Muscle layer of colon (tissue), 2 donors: ENCODE results near the gene MIGA1.
A peak's percentile ranks its signal among the peaks of the same experiment; 100 is the strongest.
"Not testable (repeated sequence)": the region's sequence is repeated elsewhere in the genome, so short reads cannot be mapped to it uniquely, and the experiment has no call there.

ENCODE experiments used
- H3K27ac ChIP-seq: one replicate; pipeline ENCODE4 v1.7.0; 2013; ENCODE audit warnings: low read depth, mild to moderate bottlenecking, low read length, moderate library complexity
- H3K27me3 ChIP-seq, 2 donors: one replicate each; pipeline ENCODE4 v1.7.0; 2013; ENCODE audit warnings: low read length in 2 of 2, mild to moderate bottlenecking in 2 of 2; ENCODE audit not compliant: insufficient read depth in 2 of 2, control insufficient read depth in 1 of 2
- H3K36me3 ChIP-seq: one replicate; pipeline ENCODE4 v1.7.0; 2013; ENCODE audit warnings: mild to moderate bottlenecking, low read length; ENCODE audit not compliant: insufficient read depth
- H3K4me1 ChIP-seq: one replicate; pipeline ENCODE4 v1.7.0; 2013; ENCODE audit warnings: mild to moderate bottlenecking, low read length; ENCODE audit not compliant: insufficient read depth
- H3K4me3 ChIP-seq, 2 donors: one replicate each; pipeline ENCODE4 v1.7.0; 2013; ENCODE audit warnings: low read length in 2 of 2, low read depth in 1 of 2, mild to moderate bottlenecking in 1 of 2, moderate library complexity in 1 of 2
- H3K9ac ChIP-seq: one replicate; pipeline ENCODE4 v1.7.0; 2013; ENCODE audit warnings: low read length
- H3K9me3 ChIP-seq: one replicate; pipeline ENCODE4 v1.7.0; 2013; ENCODE audit warnings: mild to moderate bottlenecking, low read length
- donor health status: abdominal sarcoma.
- donor health status: Adenocarcinoma of cecum.

MIGA1 gene

GRCh38 chr1:77891200-77891599 is 111.8 kb downstream of the MIGA1 start:
- no peak overlapping the region for H3K9ac ChIP-seq
- H3K27me3 ChIP-seq, result no peaks in the 10 kb centered on the region
- no peak overlapping the region for H3K4me3 ChIP-seq
- H3K4me1 ChIP-seq, result peaks cover 4% of the 10 kb centered on the region
- H3K9me3 ChIP-seq, result no peaks in the 10 kb centered on the region
- H3K36me3 ChIP-seq, result no peaks in the 10 kb centered on the region
- no peak overlapping the region for H3K27ac ChIP-seq

- H3K27me3 ChIP-seq, result no peaks in the 10 kb centered on the region
- no peaks in the 10 kb centered on the region for H3K36me3 ChIP-seq
- H3K4me1 ChIP-seq, result peaks cover 17% of the 10 kb centered on the region
- no peak overlapping the region for H3K27ac ChIP-seq
- H3K9ac ChIP-seq, result no peak overlapping the region
- H3K9me3 ChIP-seq, result no peaks in the 10 kb centered on the region
- H3K4me3 ChIP-seq, result no peak overlapping the region
Measured at GRCh38 chr1:77899647-77900320, 120.3 kb downstream of the MIGA1 start.

- Histone ChIP-seq H3K4me3 (no peak overlapping the region), H3K27me3 (no peaks in the 10 kb centered on the region), H3K9ac (no peak overlapping the region), H3K9me3 (no peaks in the 10 kb centered on the region), H3K4me1 (peaks cover 17% of the 10 kb centered on the region), H3K36me3 (no peaks in the 10 kb centered on the region), H3K27ac (no peak overlapping the region)
Measured at GRCh38 chr1:77900687-77901293, 121.3 kb downstream of the MIGA1 start.

- H3K4me3 ChIP-seq, result no peak overlapping the region
- H3K27ac ChIP-seq, result no peak overlapping the region
- H3K36me3 ChIP-seq, result no peaks in the 10 kb centered on the region
- no peaks in the 10 kb centered on the region for H3K9me3 ChIP-seq
- no peak overlapping the region for H3K9ac ChIP-seq
- H3K4me1 ChIP-seq, result peaks cover 14% of the 10 kb centered on the region
- no peaks in the 10 kb centered on the region for H3K27me3 ChIP-seq
Measured at GRCh38 chr1:77905603-77906002, 126.2 kb downstream of the MIGA1 start.

GRCh38 chr1:77906019-77906545 is 126.6 kb downstream of the MIGA1 start:
- H3K36me3 ChIP-seq, result no peaks in the 10 kb centered on the region
- H3K4me3 ChIP-seq, result no peak overlapping the region
- H3K4me1 ChIP-seq, result peaks cover 10% of the 10 kb centered on the region
- no peaks in the 10 kb centered on the region for H3K9me3 ChIP-seq
- no peak overlapping the region for H3K27ac ChIP-seq
- no peaks in the 10 kb centered on the region for H3K27me3 ChIP-seq
- H3K9ac ChIP-seq, result no peak overlapping the region

GRCh38 chr1:77906624-77907023 is 127.2 kb downstream of the MIGA1 start:
- H3K36me3 ChIP-seq, result no peaks in the 10 kb centered on the region
- no peak overlapping the region for H3K9ac ChIP-seq
- no peak overlapping the region for H3K27ac ChIP-seq
- no peaks in the 10 kb centered on the region for H3K27me3 ChIP-seq
- H3K4me1 ChIP-seq, result peaks cover 7% of the 10 kb centered on the region
- no peaks in the 10 kb centered on the region for H3K9me3 ChIP-seq
- H3K4me3 ChIP-seq, result no peak overlapping the region

GRCh38 chr1:77910116-77910515 is 130.7 kb downstream of the MIGA1 start:
- no peaks in the 10 kb centered on the region for H3K27me3 ChIP-seq
- H3K27ac ChIP-seq, result no peak overlapping the region
- H3K9me3 ChIP-seq, result no peaks in the 10 kb centered on the region
- H3K4me3 ChIP-seq, result no peak overlapping the region
- peaks cover 6% of the 10 kb centered on the region for H3K4me1 ChIP-seq
- H3K36me3 ChIP-seq, result no peaks in the 10 kb centered on the region
- H3K9ac ChIP-seq, result no peak overlapping the region

GRCh38 chr1:77918918-77919317 is 139.5 kb downstream of the MIGA1 start:
- H3K4me3 ChIP-seq, H3K4me1 ChIP-seq, H3K27ac ChIP-seq, H3K9ac ChIP-seq, H3K27me3 ChIP-seq, H3K9me3 ChIP-seq: not testable (repeated sequence)
- H3K36me3 ChIP-seq, result peaks cover 35% of the 10 kb centered on the region

GRCh38 chr1:77925518-77925917 is 146.1 kb downstream of the MIGA1 start:
- no peak overlapping the region for H3K4me3 ChIP-seq
- H3K27ac ChIP-seq, result no peak overlapping the region
- H3K36me3 ChIP-seq, result peaks cover 60% of the 10 kb centered on the region
- no peaks in the 10 kb centered on the region for H3K4me1 ChIP-seq
- H3K9ac ChIP-seq, result no peak overlapping the region
- no peaks in the 10 kb centered on the region for H3K9me3 ChIP-seq
- no peaks in the 10 kb centered on the region for H3K27me3 ChIP-seq

- Histone ChIP-seq H3K27me3 (no peaks in the 10 kb centered on the region), H3K9ac (no peak overlapping the region), H3K4me1 (no peaks in the 10 kb centered on the region), H3K4me3 (no peak overlapping the region), H3K36me3 (peaks cover 60% of the 10 kb centered on the region), H3K27ac (no peak overlapping the region), H3K9me3 (no peaks in the 10 kb centered on the region)
Measured at GRCh38 chr1:77925956-77926355, 146.5 kb downstream of the MIGA1 start.

- Histone ChIP-seq H3K9ac (no peak overlapping the region), H3K27ac (no peak overlapping the region), H3K36me3 (peaks cover 53% of the 10 kb centered on the region), H3K9me3 (no peaks in the 10 kb centered on the region), H3K4me1 (no peaks in the 10 kb centered on the region), H3K27me3 (no peaks in the 10 kb centered on the region), H3K4me3 (peak overlapping the region in 1 of 2 donors; percentile 32)
Measured at GRCh38 chr1:77926561-77927357, 147.3 kb downstream of the MIGA1 start.
